HG03135 (cell line): Measurements from ENCODE around the gene JAKMIP1.
"Not testable (repeated sequence)": the region's sequence is repeated elsewhere in the genome, so short reads cannot be mapped to it uniquely, and the experiment has no call there.

Experiments
- ATAC-seq: cut with Tn5 transposase; IDR thresholded peaks from one replicate; pipeline ENCODE4 v1.9.1; 2021; ENCODE audit warnings: mild to moderate bottlenecking, moderate library complexity; ENCODE audit not compliant: unreplicated experiment

The JAKMIP1 gene

GRCh38 chr4:6229671-6230501, 29.5 kb upstream of the JAKMIP1 start:
- no peak for ATAC-seq

GRCh38 chr4:6229095-6229494, 28.7 kb upstream of the JAKMIP1 start:
- ATAC-seq, result no peak

- no peak for ATAC-seq
Observed at GRCh38 chr4:6228158-6229067, 28.1 kb upstream of the JAKMIP1 start.

- no peak for ATAC-seq
Observed at GRCh38 chr4:6227412-6228157, 27.2 kb upstream of the JAKMIP1 start.

DNA sequence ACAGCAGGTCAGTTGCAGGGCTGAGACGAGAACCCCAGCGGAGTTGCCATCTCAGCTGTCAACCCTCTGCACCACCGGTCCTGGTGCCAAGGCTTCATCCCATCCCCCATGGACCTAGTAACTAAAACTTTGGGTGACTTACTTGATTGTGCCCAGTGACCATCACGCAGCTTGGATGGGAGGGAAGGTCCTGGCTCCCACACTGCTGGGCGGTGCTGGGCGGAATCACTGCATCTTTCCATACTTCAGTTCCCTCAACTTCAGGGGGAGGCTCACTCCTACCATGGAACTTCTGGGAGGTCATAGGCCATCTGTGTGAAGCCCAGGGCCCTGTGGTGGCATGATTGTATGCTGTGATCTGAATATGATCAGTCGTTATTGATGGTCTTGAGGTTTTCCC, 26.2 kb upstream of the JAKMIP1 start:
- ATAC-seq, result no peak

DNA sequence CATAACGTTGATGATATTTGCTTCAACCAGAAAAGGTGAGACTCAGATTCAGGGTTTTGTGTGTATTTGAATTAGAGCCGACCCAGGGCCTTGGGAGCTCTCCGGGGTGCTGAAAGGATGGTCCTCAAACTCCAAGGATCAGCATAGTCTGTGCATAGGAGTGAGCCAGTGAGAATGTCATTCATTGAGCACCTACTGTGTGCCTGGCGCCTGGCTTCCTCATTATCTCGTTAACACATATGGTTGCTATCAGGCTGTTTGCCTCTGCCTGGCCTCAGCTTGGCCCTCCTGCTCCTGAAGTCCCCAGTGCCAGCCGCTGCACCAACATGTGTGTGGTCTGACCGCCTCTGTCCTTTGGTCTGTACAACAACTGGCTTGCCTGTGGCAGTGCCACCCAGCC, 25.1 kb upstream of the JAKMIP1 start:
- ATAC-seq, result no peak

- ATAC-seq, result no peak
Observed at GRCh38 chr4:6224735-6225134, 24.4 kb upstream of the JAKMIP1 start.

DNA sequence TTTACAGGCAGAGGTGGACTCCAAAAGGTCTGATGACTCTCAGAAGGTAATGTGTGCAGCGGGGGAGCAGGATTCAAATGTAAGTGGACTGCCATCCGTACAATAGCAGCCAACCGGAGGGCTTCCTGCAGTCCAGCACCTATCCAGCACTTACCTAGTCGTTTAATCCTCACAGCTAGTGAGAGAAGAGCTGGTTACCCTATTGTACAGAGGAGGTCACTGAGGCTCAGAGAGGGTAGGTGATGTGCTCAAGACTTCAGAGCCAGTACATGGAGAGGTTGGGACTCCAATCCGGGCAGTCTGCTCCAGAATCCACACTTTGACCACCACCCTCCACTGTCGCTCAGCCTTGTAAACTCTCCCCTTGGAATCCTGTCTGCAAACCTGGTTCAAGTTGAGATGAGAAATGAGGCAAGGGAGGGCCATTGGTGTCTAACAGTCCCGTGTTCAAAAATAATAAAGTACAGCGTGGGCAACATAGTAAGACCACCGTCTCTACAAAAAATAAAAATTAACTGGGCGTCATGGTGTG, 22.5 kb upstream of the JAKMIP1 start:
- no peak for ATAC-seq

DNA sequence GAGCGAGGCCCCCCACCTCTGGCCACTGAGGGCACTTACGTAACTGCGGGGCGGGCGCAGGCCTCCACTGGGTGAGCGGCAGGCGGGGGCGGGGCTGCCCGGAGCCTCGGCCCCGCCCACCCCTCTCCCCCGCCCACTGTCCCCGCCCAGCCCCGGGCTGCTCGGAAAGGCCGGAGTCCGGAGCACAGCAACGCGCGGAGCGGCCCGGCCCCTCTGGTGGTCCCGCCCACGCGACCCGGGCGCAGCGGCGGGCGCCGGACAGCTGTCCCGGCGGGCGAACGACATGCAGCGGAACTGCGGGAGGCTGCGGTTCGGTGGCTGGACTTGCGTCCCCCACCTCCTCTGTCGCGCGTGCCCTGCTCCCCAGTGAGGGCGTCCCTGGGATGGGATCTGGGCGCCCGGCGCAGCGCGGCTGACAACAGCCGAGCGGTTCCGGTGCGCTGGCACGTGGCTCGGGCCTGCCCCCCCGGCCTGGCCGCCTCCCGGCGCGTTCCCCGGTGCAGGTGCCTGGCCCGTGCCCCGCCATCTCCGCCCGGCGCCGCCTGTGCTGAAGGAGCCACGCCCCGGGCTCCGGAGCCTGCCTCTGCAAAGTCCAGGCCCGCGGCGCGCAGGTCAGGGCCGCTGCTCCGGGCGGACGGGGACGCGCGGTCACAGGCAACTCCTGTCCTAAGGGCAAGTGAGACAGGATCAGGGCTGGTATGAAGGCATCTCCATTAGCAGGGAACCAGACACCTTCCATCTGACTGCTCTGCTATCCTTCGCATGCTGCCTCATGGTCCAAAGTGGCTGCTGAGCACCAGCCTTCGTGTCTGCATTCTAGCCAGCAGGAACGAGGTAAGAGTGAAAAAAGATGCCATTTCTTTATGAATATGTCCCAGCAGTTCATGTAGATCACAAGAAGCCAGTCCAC, 21.8 kb upstream of the JAKMIP1 start:
- ATAC-seq, result no peak

DNA sequence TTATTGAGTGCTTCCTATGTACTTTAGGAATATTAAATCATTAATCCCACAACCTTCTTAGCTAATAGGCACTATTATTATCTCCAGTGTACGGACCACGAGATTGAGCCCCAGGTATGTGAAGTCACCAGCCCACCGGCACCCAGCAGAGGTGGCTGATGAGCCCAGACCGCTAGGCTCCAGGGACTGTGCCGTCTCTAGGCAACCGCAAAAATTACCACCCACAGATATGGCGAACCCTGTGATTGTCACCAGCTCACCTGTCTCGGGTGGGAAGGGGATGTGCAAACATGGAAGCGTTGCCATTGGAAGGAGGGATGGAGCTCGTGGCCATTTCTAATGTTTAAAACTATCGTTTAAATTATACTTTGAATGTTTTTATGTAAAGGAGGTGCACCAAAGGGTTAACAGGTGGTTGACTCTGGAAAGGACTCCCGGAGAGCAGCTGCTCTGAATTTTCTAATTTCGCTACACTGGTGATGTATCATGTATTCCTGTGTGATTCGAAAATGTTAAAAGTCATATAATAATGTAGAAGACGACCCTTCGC, 21.0 kb upstream of the JAKMIP1 start:
- no peak for ATAC-seq

DNA sequence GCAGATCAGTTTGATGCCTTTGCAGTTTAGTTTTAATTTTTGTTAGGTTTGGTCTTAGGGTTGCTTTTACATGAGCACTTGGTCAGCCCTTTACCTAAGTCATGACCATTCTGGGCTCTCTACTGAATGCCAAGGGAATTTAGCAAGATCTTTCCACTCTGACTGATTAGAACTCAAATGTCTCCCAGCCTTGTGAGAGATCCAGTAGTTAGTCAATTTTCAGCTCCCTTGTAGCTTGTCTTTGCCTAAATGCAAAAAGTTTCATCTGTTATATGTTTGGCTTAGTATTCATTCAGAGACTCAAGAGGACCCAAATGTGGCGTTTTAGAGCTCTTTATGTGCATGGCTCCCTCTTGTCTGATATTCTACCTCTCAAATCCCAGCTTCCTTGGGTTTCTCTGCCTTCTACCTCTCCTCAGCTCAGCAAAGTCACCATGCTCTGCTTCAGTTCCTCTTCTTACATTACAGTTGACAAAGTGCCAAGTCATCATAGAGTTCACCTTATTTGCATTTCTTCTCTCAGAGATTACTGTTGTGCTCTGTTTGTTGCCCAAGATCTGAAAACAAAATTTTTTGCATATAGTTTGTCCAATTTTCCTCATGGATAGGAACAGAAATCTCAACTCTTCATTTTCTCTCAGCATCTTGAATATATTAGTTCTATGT, 17.5 kb upstream of the JAKMIP1 start:
- ATAC-seq, result peak; percentile 83

DNA sequence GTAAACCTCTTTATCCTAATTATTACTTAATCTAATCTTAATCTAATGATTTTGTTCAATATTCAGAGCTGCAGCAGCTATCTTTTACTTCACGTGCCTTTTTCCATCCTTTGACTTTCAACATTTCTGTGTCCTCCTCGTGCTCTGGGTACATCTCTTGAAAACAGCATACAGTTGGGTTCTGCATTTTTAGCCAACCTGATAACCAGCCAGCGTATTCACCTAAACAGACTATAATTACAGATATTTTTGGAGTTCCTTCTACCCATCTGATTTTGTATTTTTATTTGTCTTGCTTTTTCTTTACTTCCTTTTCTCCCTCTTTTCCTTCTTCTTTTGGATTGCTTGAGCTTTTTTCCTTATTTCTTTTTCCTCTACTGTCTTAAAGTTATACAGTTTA, 16.2 kb upstream of the JAKMIP1 start:
- no peak for ATAC-seq

GRCh38 chr4:6209921-6210320, 9.6 kb upstream of the JAKMIP1 start:
- no peak for ATAC-seq

DNA sequence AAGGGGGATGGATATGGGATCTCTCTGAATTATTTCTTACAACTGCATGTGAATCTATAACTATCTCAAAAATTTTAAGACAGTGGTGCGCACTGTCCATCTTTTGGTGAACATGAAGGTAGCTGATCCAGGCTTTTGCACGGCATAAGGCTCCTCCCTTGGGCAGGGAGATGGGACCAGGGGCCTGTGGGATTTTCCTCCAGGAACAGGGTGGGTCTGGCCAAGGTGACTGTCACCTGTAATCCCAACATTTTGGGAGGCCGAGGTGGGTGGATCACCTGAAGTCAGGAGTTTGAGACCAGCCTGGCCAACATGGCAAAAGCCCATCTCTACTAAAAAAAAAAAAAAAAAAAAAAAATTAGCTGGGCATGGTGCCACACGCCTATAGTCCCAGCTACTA, 8.9 kb upstream of the JAKMIP1 start:
- ATAC-seq, result not testable (repeated sequence)

GRCh38 chr4:6208416-6208815, 8.1 kb upstream of the JAKMIP1 start:
- ATAC-seq, result no peak

DNA sequence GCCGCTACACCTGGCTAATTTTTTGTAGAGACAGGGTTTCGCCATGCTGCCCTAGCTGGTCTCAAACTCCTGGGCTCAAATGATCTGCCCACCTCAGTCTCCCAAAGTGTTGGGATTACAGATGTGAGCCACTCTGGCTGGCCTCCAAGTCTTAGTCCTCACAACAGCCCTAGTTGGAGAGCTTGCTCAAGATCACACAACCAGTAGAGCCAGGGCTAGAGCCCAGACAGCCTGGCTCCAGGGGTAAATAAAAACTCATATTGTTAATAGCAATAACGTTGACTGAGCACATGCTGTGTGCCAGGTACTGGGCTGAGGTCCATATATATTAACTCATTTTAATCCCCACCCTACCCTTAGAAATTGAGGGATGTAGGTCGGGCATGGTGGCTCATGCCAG, 7.3 kb upstream of the JAKMIP1 start:
- no peak for ATAC-seq

DNA sequence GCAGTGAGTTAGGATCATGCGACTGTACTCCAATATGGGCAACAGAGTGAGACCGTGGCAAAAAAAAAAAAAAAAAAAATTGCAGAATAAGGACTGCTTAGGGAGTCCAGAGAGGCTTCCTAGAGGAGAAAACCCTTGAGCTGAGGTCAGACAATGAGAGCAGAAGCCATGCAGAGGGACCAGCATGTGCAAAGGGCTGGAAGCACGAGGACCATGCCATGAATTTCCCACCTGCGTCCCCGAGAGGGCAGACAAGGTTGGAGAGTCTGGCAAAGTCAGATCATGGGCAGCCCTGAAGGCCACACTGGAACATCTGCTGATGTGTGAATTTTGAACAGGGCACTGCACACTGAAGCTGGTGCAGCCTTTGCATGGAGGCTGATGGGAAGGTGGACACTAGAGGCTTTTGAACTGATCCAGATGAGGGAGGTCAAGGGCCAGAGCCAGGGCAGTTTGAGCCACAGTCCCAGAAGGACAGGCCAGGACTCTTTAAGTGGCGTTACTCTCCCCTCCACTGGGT, 6.5 kb upstream of the JAKMIP1 start:
- no peak for ATAC-seq

DNA sequence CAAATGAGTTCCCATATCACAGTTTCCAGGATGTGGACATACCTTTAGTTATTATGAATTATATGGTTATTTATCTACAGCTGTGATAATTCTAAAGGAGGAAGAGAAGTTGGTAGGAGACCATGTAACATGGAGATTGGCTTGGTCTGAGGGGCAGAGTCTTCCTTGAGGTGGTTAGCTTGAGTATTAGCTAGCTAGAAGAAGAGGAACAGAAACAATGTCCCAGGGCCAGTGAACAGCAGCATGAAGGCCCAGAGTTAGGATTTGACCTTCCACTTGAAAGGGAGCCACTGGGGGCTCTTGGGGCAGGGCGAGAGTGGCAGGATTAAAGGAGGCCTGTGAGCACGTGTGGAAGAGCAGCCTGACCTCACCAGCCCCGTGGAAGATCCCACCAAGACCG, 5.6 kb upstream of the JAKMIP1 start:
- ATAC-seq, result no peak

DNA sequence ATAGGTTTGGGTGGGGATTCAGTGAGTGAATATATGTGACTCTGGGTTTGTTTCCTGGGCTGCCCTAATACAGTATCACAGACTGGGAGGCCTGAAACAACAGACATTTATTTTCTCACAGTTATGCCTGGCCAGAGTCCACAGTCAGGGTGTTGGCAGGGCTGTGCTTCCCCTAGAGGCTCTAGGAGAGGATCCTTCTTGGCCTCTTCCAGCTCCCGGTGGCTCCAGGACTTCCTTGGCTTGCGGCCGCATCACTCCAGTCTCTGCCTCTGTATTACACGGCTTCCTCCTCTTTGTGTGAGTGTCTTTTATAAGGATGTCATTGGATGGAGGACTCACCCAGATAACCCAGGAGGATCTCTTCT, 5.2 kb upstream of the JAKMIP1 start:
- ATAC-seq, result no peak
